Stimulated activated CD8-positive, alpha-beta memory T cell treated with anti-CD3 and anti-CD28 coated beads, Interleukin-15, amount 100 ng/mL, for 1 hour (primary cell): Measurements from ENCODE around the gene PAMR1.
"Not testable (repeated sequence)": the region's sequence is repeated elsewhere in the genome, so short reads cannot be mapped to it uniquely, and the experiment has no call there.

Experiments
- DNase-seq: peaks from one replicate; pipeline ENCODE4 v3.0.0-alpha.2; 2020; ENCODE audit warnings: low read depth

The PAMR1 gene

DNA sequence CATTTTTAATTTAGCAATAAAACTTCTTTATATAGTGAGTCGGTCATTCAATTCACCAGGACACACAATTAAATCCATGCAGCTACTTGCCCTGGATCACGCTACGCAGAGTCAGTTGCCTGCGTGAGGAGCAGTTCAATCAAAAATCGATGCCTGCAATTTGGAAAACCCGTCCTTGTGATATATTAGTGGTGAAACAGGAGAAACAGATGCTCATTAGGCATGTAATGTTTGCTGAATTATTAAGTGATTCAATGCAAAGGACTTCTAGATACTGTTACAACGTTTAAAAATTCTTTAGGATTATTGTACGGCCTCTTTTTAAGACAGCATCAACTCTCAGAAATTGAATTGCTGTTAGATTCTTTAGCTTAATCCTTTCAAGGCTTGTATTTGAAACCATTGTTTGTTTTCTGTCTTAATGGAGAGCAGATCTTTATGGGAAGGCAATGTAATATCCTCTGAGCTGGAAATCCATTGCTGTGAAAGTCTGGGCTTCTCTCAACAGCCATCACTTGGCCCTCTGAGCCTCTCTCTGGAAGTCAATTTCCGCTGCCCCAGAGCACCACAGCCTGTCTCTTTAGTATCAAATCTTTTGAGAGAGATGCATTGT is 20.1 kb upstream of the PAMR1 start:
- DNase-seq, result no peak

DNA sequence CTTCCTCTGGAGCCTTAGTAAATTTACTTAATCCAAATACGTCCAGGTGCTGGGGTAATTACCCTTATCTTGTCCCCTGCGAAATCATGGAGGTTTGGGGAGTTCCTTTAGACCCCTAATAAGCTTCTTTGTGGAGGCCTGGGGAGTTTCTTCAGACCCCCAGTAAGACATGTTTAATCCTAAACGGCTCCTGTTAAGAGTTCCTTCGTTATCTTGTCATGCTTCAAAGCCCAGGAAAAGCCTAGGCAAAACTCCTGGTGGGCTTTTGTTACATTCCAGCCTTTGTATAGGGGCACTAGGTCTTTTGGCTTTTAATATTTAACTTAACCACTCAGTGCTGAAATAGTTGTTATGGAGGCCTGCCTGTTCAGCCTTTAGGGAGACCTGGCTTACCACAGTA is 18.1 kb upstream of the PAMR1 start:
- no peak for DNase-seq

DNA sequence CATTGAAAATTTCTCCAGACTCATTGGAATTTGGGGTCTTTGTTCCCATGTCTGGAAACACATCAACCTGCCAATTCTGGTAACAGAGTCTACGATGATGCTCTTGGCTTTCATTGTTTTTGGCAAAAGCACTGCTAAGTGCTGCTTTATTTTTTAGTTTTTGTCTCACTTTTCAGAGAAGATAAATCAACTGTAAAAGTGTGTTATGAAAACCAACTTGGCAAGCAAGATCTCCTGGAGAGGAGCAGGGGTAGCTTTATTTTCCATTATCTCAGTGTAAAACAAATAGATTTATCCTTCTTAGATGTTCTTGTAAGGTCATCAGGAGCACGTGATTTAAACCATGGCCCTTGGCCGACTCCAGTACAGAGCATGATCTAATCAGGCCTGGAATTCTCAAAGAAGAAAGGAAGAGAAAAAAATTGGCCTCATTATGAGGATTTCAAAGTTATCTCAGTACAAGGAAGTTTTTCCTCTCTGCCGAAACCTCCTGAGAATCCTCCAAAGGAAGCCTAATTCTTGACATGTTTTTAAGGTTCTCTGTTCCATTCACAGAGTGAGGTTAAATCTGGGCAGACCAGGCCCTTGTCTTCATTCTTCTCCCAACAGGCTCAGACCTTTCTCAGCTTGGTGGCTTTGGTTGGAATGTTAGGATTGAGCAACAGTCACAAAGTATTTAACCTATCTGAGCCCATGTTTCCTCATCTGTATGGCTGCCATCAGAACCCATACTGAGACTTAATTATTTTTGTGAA is 16.4 kb upstream of the PAMR1 start:
- DNase-seq, result no peak

DNA sequence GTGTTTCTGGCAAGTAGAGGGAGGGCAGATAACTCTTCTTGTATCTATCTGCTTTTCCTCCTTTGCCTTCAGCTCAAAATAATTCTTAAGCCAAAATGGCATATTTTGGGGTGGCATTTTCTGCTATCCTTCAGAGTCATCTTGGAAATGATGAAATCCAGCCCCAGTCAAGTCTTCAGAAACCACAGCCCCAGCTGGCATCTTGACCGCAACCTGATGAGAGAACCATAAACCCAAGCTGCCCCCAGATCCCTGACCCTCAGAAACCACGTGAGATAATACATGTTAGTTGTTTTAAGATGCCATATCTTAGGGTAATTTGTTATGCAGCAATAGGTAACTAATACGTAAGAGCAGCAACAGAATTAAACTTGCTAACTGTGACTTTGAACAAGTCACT is 15.1 kb upstream of the PAMR1 start:
- no peak for DNase-seq

DNA sequence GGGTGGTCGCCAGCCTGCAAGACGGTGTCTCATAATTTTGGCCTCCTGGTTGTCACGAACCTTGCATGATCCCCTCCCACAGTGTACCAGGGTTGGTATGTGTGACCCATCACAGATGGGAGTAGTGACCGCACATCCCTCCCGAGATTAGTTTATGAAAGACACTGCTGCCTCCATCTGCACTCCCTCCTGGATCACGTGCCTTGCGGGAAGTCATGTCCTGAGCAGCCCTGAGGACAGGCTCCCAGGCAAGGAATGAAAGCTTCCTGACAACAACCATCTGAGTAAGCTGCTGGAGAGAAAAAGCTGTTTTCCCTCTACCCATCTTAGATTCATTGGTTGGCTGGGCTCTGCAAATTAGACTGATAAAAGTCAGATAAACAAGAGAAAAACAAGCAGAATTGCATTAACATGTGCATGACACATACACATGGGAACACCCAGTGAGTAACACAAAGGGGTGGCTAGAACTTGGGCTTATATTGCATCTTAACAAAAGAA is 14.4 kb upstream of the PAMR1 start:
- DNase-seq, result no peak

DNA sequence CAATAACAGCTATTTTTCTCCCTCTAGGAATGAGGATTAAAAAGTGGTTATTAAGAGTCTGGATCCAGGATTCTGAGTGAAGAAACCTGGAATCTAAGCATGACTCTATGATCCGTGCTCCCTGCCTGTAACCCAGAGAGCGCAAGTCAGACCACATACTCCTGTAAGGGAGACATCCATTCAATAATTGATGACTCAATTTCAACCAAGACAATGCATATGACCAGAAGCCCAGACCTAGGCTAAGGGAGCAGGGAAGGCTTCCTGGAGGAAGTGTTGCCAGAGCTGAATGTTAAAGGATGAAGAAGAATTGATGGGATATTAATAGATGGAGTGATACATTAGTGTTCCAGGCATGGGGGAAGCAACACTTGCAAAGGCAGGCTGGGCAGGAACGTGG is 13.8 kb upstream of the PAMR1 start:
- no peak for DNase-seq

- DNase-seq, result no peak
Observed at GRCh38 chr11:35536470-35536869, 11.1 kb upstream of the PAMR1 start.

DNA sequence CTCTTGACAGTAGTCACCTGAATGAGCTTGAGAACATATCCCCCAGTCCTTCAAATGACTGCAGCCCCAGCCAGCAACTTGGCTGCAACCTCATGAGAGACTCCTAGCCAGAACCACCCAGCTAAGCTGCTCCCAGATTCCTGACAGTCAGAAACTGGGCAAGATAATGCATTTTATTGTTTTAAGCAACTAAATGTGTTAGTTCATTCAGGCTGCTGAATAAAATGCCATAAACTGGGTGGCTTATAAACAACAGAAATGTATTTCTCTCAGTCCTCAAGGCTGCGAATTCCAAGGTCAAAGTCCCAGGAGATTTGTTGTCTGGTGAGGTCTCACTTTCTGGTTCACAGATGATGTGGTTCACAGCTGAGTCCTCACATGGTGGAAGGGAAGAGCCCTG is 5.8 kb upstream of the PAMR1 start:
- DNase-seq, result no peak

DNA sequence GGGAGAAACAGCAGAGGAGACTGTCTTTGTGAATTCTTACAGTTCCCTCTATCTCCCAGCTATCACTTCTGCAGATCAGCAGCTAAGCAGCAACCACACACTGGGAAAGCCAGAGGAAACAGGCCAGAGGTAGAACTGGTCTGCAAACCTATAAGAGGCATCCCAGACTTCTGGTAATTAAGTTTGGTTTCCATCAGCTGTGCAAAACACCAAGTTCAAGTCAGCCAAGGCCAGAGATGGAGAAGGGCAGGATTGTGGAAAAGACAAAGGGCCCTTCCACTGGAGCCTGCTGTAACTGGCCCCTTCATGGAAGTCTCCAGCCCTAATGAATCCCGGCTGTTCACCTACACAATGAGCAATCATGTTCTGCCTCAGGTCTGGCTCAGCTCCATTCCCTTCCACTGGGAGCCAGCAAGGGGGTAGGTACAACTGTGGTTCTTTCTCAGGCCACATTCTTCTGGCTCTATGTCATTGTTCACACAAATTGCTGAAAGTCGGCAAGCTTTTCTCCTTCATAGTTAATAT is 4.6 kb upstream of the PAMR1 start:
- no peak for DNase-seq

DNA sequence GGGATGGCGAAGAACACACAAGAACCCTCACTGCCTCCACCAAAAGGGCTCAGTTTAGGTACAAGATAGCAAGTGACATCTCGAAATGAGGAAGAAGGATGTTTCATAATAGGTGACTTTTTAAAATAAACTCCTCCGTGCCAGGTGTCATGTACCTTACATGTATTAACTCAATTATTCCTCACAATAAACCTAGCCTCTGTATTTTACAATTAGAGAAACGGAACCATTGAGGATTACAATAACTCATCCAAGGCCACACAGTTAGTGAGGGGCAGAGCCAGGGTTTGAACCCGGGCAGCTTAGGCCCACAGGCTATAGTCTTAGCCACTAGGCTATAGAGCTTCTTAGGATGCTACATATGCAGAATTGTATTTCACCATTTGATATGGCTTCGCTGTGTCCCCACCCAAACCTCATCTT is 965 bp upstream of the PAMR1 start:
- DNase-seq, result no peak

DNA sequence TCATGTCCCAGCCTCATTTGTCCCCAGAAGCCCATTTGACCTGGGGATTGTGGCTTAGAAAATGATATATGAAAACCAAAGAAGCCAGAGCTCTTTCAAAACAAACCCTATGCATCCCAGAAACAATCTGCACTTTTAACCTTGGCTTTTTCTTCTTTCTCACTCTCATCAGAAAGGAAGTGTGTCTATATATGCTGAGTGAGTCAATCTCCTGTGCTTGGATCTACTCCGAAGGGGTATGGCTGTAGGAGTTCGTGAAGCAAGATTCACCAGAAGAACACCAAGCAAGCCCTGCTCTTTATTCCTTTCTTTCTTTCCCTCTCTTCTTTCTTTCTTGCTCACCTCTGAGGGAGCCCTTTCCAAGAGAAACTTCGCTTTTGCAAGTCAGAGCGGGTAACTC is 636 bp downstream of the PAMR1 start:
- DNase-seq, result no peak

DNA sequence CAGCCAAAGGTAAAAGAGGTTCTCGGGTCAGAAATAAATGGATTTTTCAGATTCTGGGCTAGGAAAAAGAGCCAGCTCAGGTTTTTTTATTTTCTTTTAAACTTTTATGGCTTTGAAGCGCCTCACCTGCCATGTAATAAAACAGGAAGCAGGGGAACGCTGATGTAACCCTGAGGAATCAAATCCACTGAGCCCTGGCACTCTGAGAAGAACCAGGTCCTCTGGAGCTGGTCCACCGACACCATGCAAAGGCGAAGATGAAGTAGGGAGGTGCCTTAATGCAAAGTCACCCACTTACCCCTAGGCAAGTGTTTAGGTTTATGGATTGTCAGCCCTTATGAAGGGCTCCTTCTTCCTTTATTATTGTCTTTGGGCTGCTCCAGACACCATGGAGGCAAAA is 1.6 kb downstream of the PAMR1 start:
- no peak for DNase-seq

- DNase-seq, result no peak
Observed at GRCh38 chr11:35523331-35523768, 2.1 kb downstream of the PAMR1 start.

GRCh38 chr11:35522091-35522490 is 3.3 kb downstream of the PAMR1 start:
- DNase-seq, result not testable (repeated sequence)

DNA sequence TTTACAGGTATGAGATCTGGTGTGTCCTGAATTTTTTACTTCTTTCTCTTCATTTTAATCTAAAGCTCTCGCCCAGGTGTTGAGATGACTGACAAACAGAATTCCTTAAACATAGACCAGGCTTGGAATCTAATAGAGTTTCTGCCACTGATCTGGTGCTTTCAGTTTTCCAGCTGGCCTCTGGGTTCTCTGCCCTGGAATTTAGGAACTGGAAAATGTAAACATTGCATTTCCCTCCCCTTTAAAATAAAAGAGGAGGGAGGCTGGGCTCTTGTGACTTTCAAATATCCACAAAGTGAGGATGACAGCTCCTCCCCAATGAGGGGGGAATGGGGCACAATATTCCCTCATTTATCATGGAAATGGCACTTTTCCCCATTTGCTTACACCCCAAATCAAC is 5.0 kb downstream of the PAMR1 start:
- DNase-seq, result no peak

DNA sequence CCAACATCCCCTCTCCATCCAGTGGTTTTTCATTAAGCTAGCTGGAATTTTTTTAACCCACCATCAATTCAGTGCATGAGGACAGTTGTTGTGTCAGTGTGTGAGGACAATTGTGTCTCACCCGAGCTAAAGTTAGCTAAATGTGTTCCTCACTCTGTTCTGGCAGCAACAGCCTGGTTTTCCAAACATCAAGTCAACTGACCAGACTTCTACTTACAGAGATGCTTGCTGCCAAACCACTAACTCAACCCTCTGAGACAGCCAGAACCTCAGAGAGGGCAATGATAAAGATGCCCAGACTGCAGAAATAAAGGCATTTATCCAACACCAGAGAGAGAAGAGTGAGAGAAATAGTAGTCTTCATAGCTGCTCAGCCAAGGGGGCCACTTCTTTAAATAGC is 6.7 kb downstream of the PAMR1 start:
- no peak for DNase-seq

DNA sequence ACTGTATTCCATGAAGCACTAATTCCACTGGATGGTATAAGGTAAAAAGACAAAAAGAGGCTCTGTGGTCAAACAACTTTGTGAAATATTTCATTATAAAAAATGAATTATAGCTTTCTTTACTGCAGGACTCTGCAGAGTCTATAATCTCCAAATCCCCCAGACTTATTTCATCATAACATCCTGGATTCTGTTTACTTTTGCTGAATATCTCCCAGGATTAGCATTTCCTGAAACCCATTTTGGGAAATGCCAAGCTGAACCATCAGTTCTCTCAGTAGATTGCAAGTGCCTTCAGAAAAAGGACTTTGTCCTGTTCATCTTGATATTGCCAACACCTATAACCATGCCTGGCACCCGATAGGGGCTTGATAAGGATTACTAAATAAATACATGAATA is 7.9 kb downstream of the PAMR1 start:
- DNase-seq, result no peak

GRCh38 chr11:35516403-35516802 is 9.0 kb downstream of the PAMR1 start:
- no peak for DNase-seq

DNA sequence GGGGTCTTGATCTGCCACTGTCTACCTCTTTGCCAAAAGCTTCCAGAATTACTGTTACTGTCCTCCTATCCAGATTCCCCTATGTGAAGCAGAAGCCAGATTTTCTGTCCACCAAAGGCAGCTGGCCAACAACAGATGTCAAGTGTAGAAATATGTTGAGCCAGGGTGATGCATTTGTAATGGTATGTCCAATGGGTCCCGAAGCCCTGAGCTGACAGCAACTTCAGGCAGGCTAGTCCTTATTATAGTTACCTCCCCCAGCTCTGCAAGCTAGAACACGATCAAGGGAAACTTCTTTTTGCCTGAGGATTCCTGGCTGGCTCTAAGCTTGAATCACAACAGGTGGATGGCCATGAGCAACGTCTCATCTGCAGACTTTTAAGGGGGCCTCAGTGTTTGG is 10.2 kb downstream of the PAMR1 start:
- DNase-seq, result no peak

- DNase-seq, result no peak
Observed at GRCh38 chr11:35514481-35514880, 10.9 kb downstream of the PAMR1 start.

- DNase-seq, result no peak
Observed at GRCh38 chr11:35511666-35512065, 13.8 kb downstream of the PAMR1 start.

GRCh38 chr11:35507688-35508087 is 17.7 kb downstream of the PAMR1 start:
- no peak for DNase-seq

- no peak for DNase-seq
Observed at GRCh38 chr11:35501776-35502175, 23.6 kb downstream of the PAMR1 start.

DNA sequence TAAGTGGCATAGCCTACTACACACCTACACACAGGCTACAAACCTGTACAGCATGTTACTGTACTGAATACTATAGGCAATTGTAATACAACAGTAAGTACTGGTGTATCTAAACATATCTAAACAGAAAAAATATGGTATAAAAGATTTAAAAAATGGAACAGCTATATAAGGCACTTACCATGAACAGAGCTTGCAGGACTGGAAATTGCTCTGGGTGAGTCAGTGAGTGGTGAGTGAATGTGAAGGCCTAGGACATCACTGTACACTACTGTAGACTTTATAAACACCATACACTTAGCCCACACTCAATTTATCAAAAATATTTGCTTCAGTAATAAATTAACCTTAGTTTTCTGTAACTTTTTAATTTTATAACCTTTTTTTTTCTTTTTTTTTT is 24.7 kb downstream of the PAMR1 start:
- DNase-seq, result no peak
